NCI-H510A treated with DMSO at 0.1 percent for 48 hours (cell line): Measurements from ENCODE around the gene HMCN1.

Experiments
- DNase-seq: peaks from one replicate; lab custom pipeline; 2025; lab: John Stamatoyannopoulos, UW

Gene HMCN1

DNA sequence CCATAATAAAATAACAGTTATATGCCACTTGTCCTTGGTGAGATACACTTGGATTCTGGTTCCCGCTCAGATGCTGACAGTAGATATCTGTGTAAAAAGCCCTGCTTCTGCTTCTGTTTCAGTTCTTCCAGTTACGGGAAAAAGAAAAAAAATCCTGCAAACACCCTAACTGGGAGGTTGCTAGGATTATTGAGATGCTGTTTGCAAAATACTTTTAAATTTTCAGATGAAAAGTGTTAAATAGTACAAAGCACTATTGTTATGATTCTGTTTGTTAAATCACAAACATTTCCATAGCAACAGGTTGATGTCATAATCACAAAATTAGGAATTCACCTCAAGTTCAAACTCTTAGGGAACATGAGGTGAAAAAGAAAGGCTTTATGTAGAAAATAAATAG lies 232.3 kb downstream of the HMCN1 start:
- DNase-seq, result no peak

DNA sequence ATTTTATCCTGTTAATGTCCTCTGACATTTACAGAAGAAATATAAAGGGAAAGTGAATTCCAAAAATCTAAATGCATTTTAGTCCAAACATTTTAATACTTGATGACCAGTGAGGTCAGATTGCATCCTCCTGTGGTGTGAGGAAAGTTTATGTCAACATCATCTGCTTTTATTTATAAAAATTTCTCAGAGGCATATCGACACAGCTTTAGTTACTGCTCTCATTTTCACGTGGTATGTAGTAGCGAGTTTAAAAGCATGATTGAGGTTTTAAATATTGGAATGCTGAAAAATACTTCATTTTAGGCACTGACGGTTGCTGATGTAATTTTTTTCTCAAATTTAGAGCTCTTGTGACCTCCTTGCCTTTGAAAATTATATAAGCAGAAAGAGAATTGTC lies 234.8 kb downstream of the HMCN1 start:
- no peak for DNase-seq

DNA sequence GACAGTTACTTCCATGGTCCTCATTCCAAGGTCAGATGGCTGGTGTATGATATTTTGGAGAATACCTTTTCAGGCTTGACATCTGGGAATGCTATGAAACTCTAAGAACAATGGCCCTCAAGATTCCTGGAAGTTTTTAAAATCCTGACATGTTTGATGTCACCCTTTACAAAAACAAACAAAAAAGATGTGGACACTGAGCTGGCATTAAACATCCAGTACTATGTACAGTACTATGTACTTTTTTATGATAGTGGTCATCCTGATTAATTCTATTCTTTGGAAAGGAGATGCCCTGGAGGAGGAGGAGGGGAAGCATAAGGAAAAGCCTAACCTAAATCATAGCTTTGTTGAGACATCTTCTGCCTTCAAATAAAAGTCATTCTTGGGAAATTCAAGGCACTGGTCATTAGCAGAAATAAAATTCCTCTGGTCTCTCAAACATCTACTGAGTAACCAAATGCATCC lies 235.4 kb downstream of the HMCN1 start:
- DNase-seq, result no peak

DNA sequence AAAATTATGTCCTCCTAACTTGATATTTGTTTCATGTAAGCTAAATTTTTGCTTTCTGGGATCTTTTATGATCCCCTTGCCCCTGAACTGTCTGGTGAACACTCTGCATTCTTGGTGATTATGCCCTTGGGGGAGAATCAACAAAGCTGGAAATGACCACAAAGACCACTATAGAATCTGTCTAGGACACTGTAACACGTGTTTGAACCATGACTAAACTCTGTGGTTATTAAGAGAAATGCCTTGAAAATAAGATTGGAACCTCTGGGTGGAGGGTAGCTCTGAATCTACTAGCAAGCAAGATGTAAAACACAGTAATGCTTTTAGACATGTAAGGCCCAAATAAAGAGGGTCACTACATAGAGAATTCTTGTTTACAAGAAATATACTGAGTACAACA lies 237.5 kb downstream of the HMCN1 start:
- DNase-seq, result no peak

DNA sequence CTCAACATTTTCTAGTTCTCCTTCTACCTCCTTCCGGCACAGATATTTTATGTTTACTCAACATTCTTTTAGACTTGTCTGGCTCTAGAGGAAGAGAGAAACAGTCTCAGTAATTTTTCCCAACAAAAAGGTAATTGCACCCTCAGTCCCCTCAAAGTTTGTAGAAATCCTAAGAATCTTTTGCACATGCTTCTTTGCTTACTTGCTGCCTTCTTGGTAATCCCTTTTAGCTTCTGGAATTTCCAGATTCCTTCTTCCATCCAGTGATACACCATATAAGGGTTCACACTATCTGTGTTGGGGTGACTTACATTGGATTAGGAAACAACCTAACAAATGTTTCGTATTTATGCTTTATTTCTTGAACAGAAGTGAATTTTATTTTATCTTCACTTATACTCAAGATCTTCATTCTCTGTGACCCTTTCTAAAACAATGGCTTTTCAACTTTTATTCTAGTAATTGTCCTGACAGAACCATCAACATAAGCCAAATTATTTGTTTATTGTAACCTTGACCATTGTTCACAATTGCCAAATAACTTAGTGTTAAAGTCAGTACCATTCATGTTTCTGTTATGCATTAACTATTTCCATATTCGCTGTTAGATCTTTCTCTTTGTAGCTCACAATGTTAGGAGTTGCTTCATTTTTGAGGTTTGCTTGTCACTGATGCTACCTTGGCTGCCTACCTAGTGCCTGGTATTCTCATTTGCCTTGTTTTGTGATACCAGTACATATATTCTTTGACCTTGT lies 238.1 kb downstream of the HMCN1 start:
- DNase-seq, result no peak

DNA sequence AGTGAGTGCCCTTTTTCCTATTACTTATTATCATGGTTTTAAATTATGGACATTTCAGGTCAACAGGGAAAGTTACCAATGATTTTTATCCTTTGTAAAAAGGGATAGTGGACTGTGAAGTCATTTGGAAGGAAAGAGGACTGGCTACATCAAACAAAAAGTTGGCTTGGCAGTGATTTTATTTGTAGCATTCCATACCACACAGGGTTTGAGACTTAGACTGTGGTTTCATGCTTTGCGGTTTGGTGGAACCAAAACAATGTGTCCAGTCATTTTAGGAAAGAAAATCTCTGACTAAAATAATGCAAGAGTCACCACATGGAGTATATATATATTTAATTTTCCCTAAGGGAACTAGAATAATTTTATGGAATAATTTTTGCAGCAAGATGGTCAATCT lies 239.5 kb downstream of the HMCN1 start:
- no peak for DNase-seq

DNA sequence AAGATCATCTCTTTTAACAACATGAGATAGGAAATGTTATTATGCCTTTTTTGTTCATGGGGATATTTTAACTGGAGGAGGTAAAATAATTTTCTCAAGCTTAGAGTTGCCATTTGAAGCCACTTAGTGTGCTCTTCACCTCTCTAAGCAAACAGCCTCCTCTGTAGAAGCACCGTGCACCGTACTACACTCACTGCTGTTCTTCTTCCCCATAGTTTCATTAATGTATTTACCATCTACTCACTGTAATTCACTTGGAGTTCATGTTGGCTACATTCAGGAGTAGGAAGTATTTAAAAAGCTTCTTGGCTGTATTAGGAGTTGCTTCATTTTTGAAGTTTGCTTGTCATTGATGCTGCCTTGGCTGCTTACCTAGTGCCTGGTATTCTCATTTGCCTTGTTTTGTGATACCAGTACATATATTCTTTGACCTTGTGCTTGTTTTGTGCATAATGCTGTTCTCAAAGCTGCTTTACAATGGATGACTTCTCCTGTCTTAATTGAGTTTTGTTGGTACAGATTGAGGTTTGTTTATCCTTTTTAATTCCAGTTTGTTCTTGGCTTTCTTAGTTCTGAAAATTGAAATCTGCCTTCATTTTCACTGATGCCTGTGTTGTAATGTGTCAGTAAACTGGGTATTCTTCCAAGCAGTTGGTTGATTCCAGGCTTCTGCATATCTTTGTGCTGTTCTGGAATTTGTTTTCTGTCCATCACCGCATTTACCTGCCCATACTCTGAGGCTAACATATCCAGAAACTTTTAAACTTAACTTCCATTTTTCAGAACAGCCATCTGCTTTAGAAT lies 240.4 kb downstream of the HMCN1 start:
- DNase-seq, result peak; percentile 34

DNA sequence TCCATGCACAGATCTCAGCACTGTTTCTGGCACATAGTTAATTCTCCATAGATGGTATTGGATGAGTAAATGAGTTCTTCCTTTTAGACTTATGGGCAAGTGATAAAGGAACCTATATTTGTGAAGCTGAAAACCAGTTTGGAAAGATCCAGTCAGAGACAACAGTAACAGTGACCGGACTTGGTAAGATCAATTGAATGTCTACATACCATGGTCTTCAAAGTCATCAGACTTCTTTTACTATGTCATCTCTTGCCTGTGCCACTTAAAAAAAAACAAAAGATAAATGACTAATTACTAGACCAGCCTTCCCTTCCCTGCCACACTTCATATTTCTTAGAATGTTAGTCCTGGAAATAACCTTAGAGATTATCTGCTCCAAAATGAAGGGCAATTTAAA lies 246.7 kb downstream of the HMCN1 start:
- no peak for DNase-seq

DNA sequence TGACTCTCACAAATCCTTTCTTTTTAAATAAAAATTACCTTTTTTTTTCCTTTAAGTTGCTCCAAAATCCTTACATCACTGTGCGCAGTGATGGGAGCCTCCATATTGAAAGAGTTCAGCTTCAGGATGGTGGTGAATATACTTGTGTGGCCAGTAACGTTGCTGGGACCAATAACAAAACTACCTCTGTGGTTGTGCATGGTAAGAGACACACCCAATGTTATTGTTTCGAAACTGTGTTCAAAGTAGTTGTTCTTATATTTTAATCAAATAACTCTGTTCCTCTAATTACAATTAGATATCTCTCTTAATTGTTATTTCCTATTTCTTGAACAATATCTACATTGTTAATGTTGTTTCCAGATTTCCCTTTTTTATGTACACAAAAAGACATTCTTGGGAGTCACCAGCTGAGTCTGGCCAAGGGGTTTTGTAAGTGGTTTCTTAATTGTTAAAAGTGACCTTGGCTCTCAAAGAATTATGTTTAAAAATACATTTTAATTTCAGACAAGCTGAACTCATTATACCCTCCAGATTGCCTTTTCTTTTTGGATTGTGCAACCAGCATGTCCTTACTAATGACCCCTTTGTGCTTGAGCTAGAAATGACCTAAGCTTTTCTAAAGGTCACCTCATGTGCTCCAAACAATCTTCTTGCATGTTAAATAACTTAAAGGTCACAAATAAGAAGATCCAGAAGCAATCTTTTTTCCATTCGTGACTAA lies 250.1 kb downstream of the HMCN1 start:
- no peak for DNase-seq

DNA sequence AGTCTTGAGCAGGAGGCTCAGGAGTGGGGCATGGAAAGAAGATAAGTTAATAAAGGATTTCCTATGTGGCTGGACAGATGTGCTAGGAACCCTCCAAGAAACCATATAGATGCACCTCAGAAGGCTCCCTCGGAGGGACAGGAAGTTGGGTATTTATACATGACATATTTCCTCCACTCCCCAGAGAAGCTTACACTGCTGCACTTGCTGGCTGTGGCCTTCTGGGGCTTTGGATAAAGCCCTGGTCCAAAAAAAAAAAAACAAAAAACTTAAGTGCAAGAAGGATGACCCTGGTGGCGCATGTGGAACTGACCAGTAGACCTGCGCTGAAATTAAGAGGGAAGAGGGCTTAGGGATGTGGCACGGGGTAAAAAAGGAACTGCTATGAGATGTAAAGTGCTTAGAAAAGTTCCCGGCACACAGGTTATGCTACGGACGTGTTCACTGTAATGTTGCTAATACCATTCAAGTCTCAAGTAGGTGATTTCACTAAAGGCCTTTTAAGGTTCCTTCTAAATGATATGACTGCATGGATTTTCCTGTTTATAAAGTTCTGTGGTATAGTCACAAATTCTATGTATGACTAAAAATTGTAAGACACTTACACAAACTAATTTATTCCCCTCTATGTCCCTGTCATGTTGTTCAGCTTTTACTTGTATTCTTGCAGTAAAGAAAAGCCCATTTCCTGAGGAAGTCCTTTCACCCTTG lies 253.6 kb downstream of the HMCN1 start:
- no peak for DNase-seq

DNA sequence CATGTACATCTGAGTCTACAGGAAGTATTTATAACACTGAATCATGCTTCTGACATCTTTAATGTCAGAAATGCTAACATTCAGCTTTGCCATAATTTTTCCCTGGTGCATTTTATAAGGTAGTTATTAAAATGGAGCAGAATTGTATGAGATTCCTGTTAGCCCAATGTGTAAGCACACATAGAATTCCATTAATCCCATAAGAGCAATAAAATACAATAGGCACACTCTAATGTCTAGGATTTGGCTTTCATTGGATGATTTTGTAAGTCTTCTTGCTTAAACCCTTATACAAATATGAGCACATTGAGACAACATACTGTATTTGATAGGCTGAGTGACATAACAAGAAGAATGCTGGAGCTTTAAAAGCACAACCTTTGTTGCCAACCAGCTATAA lies 256.4 kb downstream of the HMCN1 start:
- DNase-seq, result no peak

DNA sequence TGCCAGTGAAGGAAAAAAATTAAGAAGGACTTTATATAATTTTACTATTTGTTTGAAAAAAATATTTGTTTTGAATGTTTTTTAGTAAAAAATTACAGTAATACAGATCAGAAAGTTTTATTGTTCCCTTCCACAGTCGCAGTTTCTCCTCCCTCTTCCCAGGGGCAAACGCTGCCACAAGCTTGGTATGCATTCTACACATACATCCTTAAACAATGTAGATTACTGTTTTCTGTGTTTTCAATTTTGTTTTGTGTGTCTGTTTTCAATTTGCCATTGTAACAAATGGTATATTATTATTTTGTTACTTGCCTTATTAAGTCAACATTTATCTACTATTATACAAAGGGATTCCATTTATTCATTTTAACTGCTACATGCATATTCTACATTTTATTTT lies 257.1 kb downstream of the HMCN1 start:
- no peak for DNase-seq

DNA sequence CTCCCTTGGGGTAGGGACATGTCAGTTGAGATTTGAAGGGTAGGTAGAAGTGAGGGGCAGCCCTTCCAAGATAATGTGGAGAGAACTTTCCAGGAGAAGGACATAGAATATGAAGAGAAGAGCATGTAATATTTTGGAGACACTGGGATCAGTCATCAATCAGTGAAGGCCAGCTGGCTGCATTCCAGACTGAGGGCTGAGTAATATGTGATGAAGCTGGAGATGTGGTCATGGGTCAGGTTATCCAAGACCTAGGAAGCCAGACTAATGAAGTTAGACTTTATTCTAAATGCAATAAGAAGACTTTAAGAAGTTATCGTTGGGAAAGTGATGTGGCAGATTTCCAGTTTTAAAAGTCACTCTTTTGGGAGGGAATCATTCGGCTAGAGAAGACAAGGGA lies 262.0 kb downstream of the HMCN1 start:
- no peak for DNase-seq

DNA sequence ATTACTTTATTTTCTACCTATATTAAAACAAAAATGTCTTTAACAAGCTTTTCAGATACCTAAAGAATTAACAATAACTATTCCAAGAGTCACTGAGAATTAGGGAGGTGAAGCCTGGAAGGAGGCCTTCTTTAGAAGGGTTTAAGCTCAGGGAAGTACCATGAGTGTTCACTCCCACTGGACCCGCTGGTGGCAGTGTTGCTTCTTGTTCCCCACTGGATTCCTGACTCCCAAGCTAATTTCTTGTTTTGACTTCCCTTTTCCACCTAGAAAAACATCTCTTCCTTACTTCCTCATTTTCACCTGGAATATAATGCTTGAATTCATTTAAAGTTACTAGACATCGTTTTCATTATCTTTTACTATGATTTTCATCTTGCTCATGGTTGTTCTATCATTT lies 264.2 kb downstream of the HMCN1 start:
- no peak for DNase-seq

DNA sequence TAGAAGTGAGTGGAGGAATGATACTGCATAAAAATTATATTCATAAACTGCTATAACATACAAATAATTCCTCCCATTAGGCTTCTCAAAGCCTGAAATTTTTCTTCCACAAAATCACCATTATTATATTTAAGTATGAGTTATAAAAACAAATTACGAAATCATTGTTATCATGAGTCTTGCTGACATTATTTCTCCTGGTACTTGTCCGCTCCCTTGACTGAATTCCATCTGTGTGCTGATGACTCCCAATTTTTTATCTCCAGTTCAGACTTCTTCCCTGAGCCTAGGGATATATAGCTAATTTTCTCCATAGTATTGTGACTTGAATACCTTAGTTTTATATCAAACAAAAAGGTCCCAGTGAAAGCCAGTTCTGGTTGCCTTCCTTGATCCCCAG lies 268.2 kb downstream of the HMCN1 start:
- no peak for DNase-seq

DNA sequence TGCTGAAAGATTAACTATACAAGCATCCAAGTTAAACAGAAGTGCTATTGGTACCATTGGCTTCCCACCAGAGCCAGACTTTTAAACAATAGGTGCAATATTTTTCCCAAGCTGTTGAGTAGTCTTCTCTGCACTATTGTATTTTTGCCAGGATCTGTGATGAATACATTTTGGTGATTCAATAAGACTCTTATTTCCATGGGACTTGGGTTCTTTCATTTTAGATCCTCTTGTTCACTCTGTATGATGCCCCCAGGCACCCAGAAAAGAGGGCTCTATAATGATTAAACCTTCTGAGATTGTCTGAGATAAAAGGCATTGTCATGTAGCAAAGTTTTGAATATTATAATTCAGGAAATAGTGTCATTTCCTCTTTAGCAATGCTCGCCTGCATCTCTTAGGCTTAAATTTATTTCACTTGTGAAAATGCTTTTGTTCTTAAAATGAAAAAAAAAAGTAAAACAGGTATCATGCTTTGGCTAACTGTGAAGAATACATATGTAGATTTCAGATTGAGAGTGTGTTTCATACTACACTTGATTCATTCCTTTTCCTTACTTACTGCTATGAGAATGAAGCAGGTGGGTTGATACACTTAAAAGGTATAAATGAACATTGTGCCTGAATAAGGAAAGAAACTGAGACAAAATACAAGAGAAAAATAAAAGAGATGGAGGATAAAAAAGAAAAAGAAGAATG lies 275.0 kb downstream of the HMCN1 start:
- no peak for DNase-seq

DNA sequence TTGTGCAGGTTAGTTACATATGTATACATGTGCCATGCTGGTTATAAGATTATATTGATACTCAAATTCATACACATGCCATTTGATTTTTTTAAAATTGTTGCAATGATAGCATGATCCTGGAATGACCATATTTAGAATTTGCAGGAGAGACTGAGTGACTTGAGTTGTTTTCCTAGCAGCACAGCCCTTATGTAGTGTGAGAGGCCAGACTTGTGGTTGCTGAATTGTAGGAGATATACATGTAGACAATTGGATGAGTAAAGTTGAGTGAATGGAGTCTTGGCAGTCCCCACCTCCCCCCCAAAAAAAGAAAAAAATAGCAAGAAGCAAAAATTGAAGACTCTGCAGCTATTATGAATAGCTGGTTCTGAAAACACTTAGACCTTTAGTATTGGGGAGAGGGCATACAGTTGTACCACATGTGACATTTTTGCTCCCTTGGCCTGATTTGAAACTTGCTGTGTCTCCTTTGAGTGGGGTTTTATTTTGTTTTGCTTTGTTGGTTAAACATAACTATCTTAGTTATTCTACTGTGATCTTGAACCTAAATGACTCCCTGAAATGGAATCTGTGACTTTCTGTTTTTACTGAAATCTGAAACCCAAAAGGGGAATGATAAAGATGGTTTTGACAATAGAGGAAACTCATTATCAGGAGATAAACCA lies 280.3 kb downstream of the HMCN1 start:
- no peak for DNase-seq

DNA sequence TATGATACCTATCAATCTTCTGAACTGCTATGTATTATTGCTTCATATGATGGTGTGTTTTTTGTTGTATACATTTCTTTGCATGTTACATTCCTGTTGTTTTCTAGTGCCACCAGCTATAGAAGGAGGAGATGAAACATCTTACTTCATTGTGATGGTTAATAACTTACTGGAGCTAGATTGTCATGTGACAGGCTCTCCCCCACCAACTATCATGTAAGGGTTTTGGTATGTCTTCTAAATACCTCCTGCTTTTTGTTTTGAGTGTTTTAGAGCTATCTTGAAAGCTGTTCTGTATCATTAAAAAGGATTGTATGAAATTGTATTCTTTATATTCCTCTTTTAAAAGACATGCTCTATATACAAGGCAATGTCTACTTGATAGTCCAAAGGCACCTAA lies 282.7 kb downstream of the HMCN1 start:
- no peak for DNase-seq

DNA sequence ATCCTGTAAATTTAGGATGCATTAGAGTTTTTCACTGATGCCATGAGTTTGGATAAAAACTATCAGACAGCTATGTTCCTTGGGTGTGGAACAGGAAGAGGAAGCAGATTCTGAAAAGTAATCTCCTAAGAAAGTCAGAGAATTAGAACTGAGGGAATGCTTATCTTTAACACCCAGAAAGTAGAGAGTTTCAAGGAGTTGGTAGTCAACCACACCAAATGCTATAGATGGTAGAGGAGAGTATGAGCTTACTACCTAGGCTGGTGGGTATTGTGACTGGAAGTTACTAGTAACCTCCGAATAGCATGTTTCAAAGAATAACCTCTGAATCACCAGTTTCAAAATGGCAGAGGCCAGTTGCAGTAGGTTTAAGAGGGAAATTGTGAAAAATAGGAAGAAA lies 288.0 kb downstream of the HMCN1 start:
- DNase-seq, result no peak

DNA sequence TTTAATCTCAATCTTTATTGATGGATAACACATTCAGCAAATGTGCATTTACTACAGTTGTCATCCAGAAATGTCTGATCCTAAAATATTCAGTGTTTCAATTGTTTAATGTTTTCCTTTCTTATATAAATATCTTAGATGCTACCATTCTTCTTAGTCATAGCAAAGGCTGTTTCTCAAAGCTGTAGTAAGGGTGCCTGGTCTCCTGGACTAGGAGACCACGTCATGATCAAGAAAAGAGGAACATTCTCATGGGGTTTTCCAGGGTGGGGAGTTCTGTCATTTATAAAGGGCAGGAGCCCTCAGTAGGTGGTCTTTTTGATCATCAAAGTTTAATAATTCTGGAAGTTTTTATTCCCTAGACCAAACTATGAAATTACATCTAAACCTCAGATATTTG lies 292.8 kb downstream of the HMCN1 start:
- no peak for DNase-seq

DNA sequence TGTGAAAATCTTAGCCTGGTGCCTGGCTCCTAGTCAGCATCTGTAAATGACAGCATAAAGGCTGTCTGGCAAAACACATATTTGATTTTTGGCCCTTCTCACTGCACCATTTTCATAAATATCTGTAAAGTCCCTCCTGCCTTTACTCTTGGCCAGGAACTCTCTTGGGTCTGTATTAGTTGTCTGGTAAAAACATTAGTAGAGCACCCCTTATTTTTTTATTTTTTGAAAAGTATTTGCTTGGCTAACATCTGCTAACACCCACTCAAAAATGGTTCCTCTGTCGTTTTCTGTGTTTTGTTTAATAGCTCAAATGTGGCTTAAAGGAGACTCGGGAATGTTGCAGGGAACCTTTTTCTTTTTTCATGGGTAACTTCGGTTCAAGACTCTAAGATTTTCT lies 293.4 kb downstream of the HMCN1 start:
- no peak for DNase-seq
